GM23248 (cell line): ENCODE data around the gene RBM17.
"Not testable (repeated sequence)": the region's sequence is repeated elsewhere in the genome, so short reads cannot be mapped to it uniquely, and the experiment has no call there.

ENCODE experiments used
- EZH2 ChIP-seq: fragments of 200-600 bp; sonication (generic); IDR thresholded peaks from 2 replicates; pipeline ENCODE4 v1.6.1; 2018; ENCODE audit warnings: antibody characterized with exemption, mild to moderate bottlenecking; ENCODE audit not compliant: insufficient read depth, poor library complexity, severe bottlenecking
- EZH2phosphoT487 ChIP-seq: fragments of 200-600 bp; sonication (generic); IDR thresholded peaks from 2 replicates; pipeline ENCODE4 v1.6.1; 2018; ENCODE audit warnings: antibody characterized with exemption, moderate library complexity, mild to moderate bottlenecking, low read depth; ENCODE audit not compliant: insufficient read depth

- not testable (repeated sequence) for TF ChIP-seq EZH2phosphoT487, EZH2
These were observed 77.1 kb downstream of the RBM17 start for GRCh38 chr10:6165933-6166332.
